Placental epithelial cell (primary cell): ENCODE measurements around the gene PDZD2. TPM values are rescaled to one million over a fixed set of nuclear protein-coding genes. Genes with fewer than 3 reads are reported as not detected.

Experiments used
- small RNA-seq: library from RNA; depleted of rRNA; stranded (forward); fragments of <200 nt; gene quantifications from one replicate; pipeline ENCODE3, GENCODE V24; 2012
- total RNA-seq: library from RNA; depleted of rRNA; stranded (reverse); fragments of >200 nt; gene quantifications from 2 replicates; pipeline ENCODE4 v1.2.3, GENCODE V29; 2012

The PDZD2 gene
- total RNA-seq: under 0.01 TPM in 1 of 2 replicates, not detected in the other

GRCh38 chr5:31638748-31639418, at the start of gene PDZD2:
Gene PDZD2 (plus strand): TSS chr5:31639131.

Small RNA genes within 50 kb of the gene (small RNA-seq; reads per million reads assigned to genes)
- 0.12 reads per million for gene AC025458.1
- not detected for gene MIR4279
- gene RF00019: not detected
- gene RNU6-358P: not detected
- not detected for gene RNU6-363P
- not detected for gene RNU6-760P

Other genes with a start within 250 kb of the PDZD2 start
- gene DROSHA, start 107.0 kb upstream of the PDZD2 start, total RNA-seq: 40.5 and 47.5 TPM in 2 replicates
- gene C5orf22, start 106.8 kb upstream of the PDZD2 start, total RNA-seq: 11.8 and 23.7 TPM in 2 replicates